Measurements from ENCODE around the gene DEPDC1B.
"Not testable (repeated sequence)": the region's sequence is repeated elsewhere in the genome, so short reads cannot be mapped to it uniquely, and the experiment has no call there.

The DEPDC1B gene

DNA sequence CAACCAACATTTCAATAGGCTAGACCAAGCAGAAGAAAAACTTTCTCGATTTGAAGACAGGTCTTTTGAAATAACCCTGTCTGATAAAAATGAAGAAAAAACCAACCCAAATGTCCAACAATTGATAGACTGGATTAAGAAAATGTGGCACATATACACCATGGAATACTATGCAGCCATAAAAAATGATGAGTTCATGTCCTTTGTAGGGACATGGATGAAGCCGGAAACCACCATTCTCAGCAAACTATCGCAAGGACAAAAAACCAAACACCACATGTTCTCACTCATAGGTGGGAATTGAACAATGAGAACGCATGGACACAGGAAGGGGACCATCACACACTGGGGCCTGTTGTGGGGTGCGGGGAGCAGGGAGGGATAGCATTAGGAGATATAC lies 18.0 kb downstream of the DEPDC1B start:
- not testable (repeated sequence) for DNase-seq (ENCODE audit: low spot score); H3K9me3 Mint-ChIP-seq; H3K4me3 Mint-ChIP-seq; H3K27me3 Mint-ChIP-seq (ENCODE audit: low read depth); H3K27ac Mint-ChIP-seq
- Mint-ChIP-seq H3K36me3 (ENCODE audit: low read depth) (peaks cover 46% of the 10 kb centered on the region), H3K4me1 (ENCODE audit: low read depth) (peaks cover 16% of the 10 kb centered on the region)

DNA sequence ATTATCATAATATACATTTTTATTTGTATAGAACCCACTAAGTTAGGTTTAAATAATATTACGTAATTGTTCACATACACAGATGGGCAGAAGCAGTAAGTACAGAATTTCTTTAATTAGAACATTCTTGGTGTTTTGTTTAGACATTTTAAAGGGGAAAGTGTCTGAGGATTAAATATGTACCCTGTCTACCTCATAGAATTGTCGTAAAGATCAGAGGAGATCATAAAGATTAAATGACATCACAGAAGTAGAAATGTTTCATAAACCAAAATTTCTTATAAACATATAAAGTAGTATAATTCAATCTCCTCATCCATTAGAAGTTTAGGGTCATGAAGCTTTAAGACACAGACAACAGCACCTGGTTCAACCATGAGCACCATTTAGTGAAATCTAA lies 20.1 kb downstream of the DEPDC1B start:
- DNase-seq (ENCODE audit: low spot score), result no peak
- H3K36me3 Mint-ChIP-seq (ENCODE audit: low read depth), result peaks cover 26% of the 10 kb centered on the region
- no peaks in the 10 kb centered on the region for H3K27me3 Mint-ChIP-seq (ENCODE audit: low read depth)
- no peak overlapping the region for H3K4me3 Mint-ChIP-seq
- H3K27ac Mint-ChIP-seq, result no peak overlapping the region
- H3K4me1 Mint-ChIP-seq (ENCODE audit: low read depth), result peaks cover 17% of the 10 kb centered on the region
- H3K9me3 Mint-ChIP-seq, result no peaks in the 10 kb centered on the region

DNA sequence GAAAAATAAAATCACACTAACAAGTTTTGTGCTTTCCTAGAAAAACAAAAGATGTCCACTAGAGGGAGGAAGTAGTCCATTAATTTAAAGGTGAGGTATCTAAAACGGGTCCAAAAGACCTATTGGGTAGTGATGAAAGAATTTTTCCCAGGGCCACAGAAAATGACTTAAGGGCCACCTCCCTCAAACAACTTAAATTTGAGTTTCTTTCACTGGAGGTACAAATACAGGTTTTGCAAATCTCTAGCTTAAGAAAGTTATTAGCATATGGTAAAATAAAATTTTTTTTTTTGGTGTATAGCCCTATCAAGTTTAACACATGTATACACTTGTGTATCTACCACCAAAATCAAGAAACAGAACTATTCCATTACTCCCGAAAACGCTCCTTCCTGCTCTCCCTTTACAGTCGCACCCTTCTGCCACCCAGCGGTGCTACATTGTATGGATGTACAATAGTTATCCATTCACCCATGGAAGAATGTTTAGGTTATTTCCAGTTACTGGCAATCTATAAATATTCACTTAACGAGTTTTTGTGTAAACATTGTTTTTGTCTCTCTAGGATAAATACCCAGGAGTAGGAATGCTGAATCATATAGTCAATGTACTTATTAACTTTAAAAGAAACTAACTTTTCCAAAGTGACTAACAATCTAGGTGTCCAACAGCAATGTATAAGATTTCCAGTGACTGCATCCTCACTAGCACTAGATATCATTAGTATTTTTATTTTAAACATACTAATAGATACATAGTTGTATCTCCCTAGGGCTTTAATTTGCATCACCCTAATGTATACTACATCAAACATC lies 21.9 kb downstream of the DEPDC1B start:
- Mint-ChIP-seq H3K27ac (no peak overlapping the region), H3K27me3 (ENCODE audit: low read depth) (no peaks in the 10 kb centered on the region), H3K9me3 (no peaks in the 10 kb centered on the region), H3K4me1 (ENCODE audit: low read depth) (peaks cover 13% of the 10 kb centered on the region), H3K36me3 (ENCODE audit: low read depth) (peaks cover 15% of the 10 kb centered on the region), H3K4me3 (no peak overlapping the region)
- DNase-seq (ENCODE audit: low spot score), result no peak

- H3K27me3 Mint-ChIP-seq (ENCODE audit: low read depth), result no peaks in the 10 kb centered on the region
- H3K4me3 Mint-ChIP-seq, result no peak overlapping the region
- no peak overlapping the region for H3K27ac Mint-ChIP-seq
- no peaks in the 10 kb centered on the region for H3K9me3 Mint-ChIP-seq
- no peak for DNase-seq (ENCODE audit: low spot score)
- H3K4me1 Mint-ChIP-seq (ENCODE audit: low read depth), result peaks cover 12% of the 10 kb centered on the region
- H3K36me3 Mint-ChIP-seq (ENCODE audit: low read depth), result no peaks in the 10 kb centered on the region
These were observed 24.7 kb downstream of the DEPDC1B start for GRCh38 chr5:60675286-60675685.

DNA sequence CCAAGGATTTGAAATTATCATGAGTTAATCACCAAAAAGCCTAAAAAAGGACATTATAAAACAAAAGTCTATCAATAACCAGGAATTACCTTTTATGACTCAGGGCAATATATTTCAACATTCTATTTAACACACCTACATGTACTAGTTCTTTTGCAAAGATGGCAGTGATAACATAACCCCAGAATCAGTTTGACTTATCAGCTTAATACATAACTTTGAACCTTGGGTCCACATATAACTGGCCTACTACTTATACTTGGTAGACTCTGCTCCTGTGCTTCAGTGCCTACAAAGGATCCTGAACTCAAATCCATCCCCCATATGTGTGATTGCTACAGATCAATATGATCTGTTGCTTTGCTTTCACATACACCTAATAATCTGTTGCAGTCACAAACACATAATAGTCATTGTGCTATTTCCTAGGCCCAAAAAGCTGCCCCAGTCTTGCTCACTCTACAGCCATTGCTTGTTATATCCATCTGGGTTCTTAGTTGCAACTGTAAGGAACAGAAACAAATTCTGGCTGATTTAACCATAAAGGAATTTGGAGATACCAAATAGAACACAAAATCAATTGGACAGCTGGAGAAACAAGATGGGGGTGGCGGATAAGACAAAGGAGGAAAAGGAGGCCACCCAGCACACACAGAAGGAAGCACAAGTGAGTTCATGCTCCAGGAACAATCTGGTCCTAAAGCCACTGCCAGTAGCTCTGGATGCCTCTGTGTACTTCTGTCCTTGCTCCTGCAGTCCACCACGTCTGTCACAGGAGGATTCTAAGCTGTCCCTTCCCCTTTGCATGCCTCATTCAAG lies 25.5 kb downstream of the DEPDC1B start:
- Mint-ChIP-seq H3K27ac (no peak overlapping the region), H3K27me3 (ENCODE audit: low read depth) (no peaks in the 10 kb centered on the region), H3K4me3 (no peak overlapping the region), H3K4me1 (ENCODE audit: low read depth) (peaks cover 12% of the 10 kb centered on the region), H3K9me3 (no peaks in the 10 kb centered on the region), H3K36me3 (ENCODE audit: low read depth) (no peaks in the 10 kb centered on the region)
- no peak for DNase-seq (ENCODE audit: low spot score)

DNA sequence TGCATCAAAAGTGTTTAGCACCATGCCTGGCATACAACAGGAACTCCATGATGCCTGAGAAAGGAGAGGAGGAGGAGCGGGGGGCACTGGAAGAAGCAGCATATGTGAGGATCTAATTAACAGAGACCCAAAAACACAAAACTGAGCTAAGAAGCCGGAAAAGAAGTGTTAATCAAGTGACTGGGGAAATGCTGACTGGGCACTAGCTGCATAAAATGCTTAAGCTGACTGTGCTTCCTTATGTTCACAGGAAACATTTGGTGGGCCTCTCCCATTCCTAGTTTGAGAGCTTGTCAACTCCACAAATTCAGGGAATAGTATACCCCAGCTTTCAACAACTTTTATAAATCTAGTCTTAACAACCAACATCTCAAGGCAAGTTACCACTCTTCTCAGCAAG lies 26.6 kb downstream of the DEPDC1B start:
- Mint-ChIP-seq H3K4me3 (no peak overlapping the region), H3K4me1 (ENCODE audit: low read depth) (peaks cover 12% of the 10 kb centered on the region), H3K9me3 (no peaks in the 10 kb centered on the region), H3K27me3 (ENCODE audit: low read depth) (no peaks in the 10 kb centered on the region), H3K36me3 (ENCODE audit: low read depth) (no peaks in the 10 kb centered on the region), H3K27ac (no peak overlapping the region)
- DNase-seq (ENCODE audit: low spot score), result no peak

GRCh38 chr5:60672693-60673264 lies 27.2 kb downstream of the DEPDC1B start:
- H3K27me3 Mint-ChIP-seq (ENCODE audit: low read depth), result no peaks in the 10 kb centered on the region
- H3K36me3 Mint-ChIP-seq (ENCODE audit: low read depth), result no peaks in the 10 kb centered on the region
- H3K27ac Mint-ChIP-seq, result no peak overlapping the region
- no peak overlapping the region for H3K4me3 Mint-ChIP-seq
- no peak for DNase-seq (ENCODE audit: low spot score)
- peaks cover 9% of the 10 kb centered on the region for H3K4me1 Mint-ChIP-seq (ENCODE audit: low read depth)
- H3K9me3 Mint-ChIP-seq, result no peaks in the 10 kb centered on the region

GRCh38 chr5:60671899-60672692 lies 27.9 kb downstream of the DEPDC1B start:
- Mint-ChIP-seq H3K4me1 (ENCODE audit: low read depth) (peaks cover 6% of the 10 kb centered on the region), H3K27ac (no peak overlapping the region), H3K27me3 (ENCODE audit: low read depth) (no peaks in the 10 kb centered on the region), H3K9me3 (no peaks in the 10 kb centered on the region), H3K36me3 (ENCODE audit: low read depth) (no peaks in the 10 kb centered on the region), H3K4me3 (no peak overlapping the region)
- no peak for DNase-seq (ENCODE audit: low spot score)

- Mint-ChIP-seq H3K36me3 (ENCODE audit: low read depth) (no peaks in the 10 kb centered on the region), H3K27ac (no peak overlapping the region), H3K4me3 (no peak overlapping the region), H3K27me3 (ENCODE audit: low read depth) (no peaks in the 10 kb centered on the region), H3K4me1 (ENCODE audit: low read depth) (peaks cover 6% of the 10 kb centered on the region), H3K9me3 (no peaks in the 10 kb centered on the region)
- DNase-seq (ENCODE audit: low spot score), result no peak
These were observed 29.2 kb downstream of the DEPDC1B start for GRCh38 chr5:60670749-60671148.

DNA sequence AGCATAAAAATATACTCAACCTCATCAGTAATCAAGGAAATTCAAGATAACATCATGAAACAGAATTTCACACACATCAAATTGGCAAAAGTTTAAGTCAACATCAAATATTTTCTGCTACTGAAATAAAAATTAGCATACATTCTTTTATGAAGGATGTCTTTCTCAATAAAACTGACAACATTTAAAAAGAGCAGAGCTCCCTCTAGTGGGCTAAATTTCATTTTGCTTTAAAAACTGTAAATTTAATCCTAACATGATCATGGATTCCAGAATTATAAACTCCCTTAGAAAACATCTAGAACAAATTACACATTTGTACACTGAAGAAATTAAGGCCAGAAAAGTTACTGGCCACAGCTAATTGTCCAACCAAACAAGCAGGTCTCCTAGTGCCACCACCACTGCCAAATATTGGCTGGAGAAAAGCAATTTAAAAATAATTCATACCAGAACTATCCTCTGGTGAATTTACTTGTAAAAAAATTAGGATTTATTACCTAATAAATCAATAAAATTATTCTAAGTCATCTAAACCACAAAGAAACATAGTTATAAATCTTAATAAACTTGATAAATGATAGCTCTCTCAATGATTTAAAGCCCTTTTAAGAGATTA lies 31.2 kb downstream of the DEPDC1B start:
- peaks cover 2% of the 10 kb centered on the region for H3K4me1 Mint-ChIP-seq (ENCODE audit: low read depth)
- no peaks in the 10 kb centered on the region for H3K9me3 Mint-ChIP-seq
- no peak overlapping the region for H3K27ac Mint-ChIP-seq
- no peaks in the 10 kb centered on the region for H3K36me3 Mint-ChIP-seq (ENCODE audit: low read depth)
- H3K4me3 Mint-ChIP-seq, result no peak overlapping the region
- H3K27me3 Mint-ChIP-seq (ENCODE audit: low read depth), result no peaks in the 10 kb centered on the region
- DNase-seq (ENCODE audit: low spot score), result no peak

DNA sequence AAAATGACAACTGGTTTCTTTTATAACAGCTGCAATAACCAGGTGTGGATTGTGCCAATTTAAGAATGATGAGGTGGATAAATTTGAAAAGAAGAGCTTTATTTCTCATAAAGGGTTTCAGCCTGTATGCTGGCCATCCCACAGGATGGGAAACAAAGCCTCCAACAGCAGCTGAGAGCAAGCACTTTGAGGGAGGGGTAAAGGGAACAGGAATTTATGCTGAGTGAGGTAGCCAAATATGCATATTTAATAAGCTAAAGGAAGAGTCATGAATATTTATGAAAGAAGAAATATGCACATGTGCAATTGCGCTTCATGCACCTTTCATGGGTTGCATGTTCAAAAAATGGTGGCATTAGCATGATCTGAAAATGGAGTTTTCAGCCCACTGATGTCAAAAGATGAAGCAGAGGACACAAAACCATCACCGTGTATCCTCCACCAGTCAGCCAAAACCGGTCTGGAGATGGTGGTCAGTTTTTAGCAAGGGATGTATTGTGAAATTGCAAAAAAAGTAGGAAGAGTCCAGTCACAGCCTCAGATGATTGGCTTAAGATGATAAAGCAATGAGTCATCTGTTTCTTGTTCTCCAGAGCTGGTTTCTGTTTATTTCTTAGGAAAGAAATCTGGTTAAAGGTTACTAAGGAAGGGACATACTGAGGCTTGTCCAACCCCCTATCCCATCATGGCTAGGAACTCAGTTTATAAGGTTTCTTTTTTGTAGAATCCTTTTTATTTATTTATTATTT lies 47.9 kb downstream of the DEPDC1B start:
- DNase-seq (ENCODE audit: low spot score), result no peak
- Mint-ChIP-seq H3K4me1 (ENCODE audit: low read depth) (peaks cover 3% of the 10 kb centered on the region), H3K27ac (no peak overlapping the region), H3K9me3 (peaks cover 32% of the 10 kb centered on the region), H3K36me3 (ENCODE audit: low read depth) (peaks cover 3% of the 10 kb centered on the region), H3K4me3 (no peak overlapping the region), H3K27me3 (ENCODE audit: low read depth) (no peaks in the 10 kb centered on the region)

GRCh38 chr5:60649288-60649917 lies 50.6 kb downstream of the DEPDC1B start:
- peaks cover 3% of the 10 kb centered on the region for H3K4me1 Mint-ChIP-seq (ENCODE audit: low read depth)
- peaks cover 4% of the 10 kb centered on the region for H3K36me3 Mint-ChIP-seq (ENCODE audit: low read depth)
- H3K9me3 Mint-ChIP-seq, result peaks cover 10% of the 10 kb centered on the region
- no peaks in the 10 kb centered on the region for H3K27me3 Mint-ChIP-seq (ENCODE audit: low read depth)
- no peak overlapping the region for H3K27ac Mint-ChIP-seq
- no peak for DNase-seq (ENCODE audit: low spot score)
- no peak overlapping the region for H3K4me3 Mint-ChIP-seq

Measured in T-helper 2 cell treated with Interferon-gamma antibody and Interleukin-4, amounts not matched to agents 5 μg/mL and 100 μg/mL, for 36 hours (primary cell).